PC-3 (cell line): ENCODE data around the gene C1QB. TPM values are rescaled to one million over a fixed set of nuclear protein-coding genes. Genes with fewer than 3 reads are reported as not detected.

Source experiments
- ATAC-seq: fragments of 200-7000 bp; cut with Tn5 transposase; 2 replicates; pipeline ENCODE4 v1.9.1; 2020; ENCODE audit warnings: mild to moderate bottlenecking, moderate library complexity
- BruUV-seq: library from RNA; stranded (reverse); fragments of 400-500 nt; replicated peaks from 2 replicates; lab custom pipeline; 2021; lab: Mats Ljungman, UMichigan
- CTCF ChIA-PET: fragments of 300-600 bp; sonication (Branson Sonifier 250); formaldehyde crosslinking; loops from one replicate; lab custom pipeline; 2022; ENCODE audit warnings: antibody characterized with exemption; lab: Charles Lee
- POLR2A ChIA-PET: fragments of 300-600 bp; sonication (Branson Sonifier 250); formaldehyde crosslinking; loops from one replicate; lab custom pipeline; 2022; ENCODE audit warnings: antibody characterized with exemption; ENCODE audit not compliant: unreplicated experiment; lab: Charles Lee
- DNase-seq: peaks from one replicate; pipeline ENCODE4 v3.0.0-alpha.2; 2015
- H2AFZ ChIP-seq: fragments of 300-600 bp; sonication (generic); 2 replicates; pipeline ENCODE4 v1.6.0; 2016; ENCODE audit warnings: antibody characterized with exemption, low read length
- H3F3A ChIP-seq: fragments of 300-600 bp; sonication (generic); one replicate; pipeline ENCODE4 v1.6.0; 2017; ENCODE audit warnings: antibody characterized with exemption, low read length, control low read depth, mild to moderate bottlenecking; ENCODE audit not compliant: unreplicated experiment
- H3K27ac ChIP-seq: fragments of 300-600 bp; sonication (generic); 2 replicates; pipeline ENCODE4 v1.5.1; 2016; ENCODE audit warnings: mild to moderate bottlenecking, low read length
- H3K27me3 ChIP-seq: fragments of 300-600 bp; sonication (generic); 2 replicates; pipeline ENCODE4 v1.6.1; 2016; ENCODE audit warnings: low read length, mixed read lengths
- H3K36me3 ChIP-seq: fragments of 300-600 bp; sonication (generic); 2 replicates; pipeline ENCODE4 v1.6.1; 2016; ENCODE audit warnings: low read depth, mixed run types, low read length, mixed read lengths
- H3K4me1 ChIP-seq: fragments of 300-600 bp; sonication (generic); 2 replicates; pipeline ENCODE4 v1.5.1; 2016; ENCODE audit warnings: low read length; ENCODE audit not compliant: insufficient read depth
- H3K4me2 ChIP-seq: fragments of 300-600 bp; sonication (generic); 2 replicates; pipeline ENCODE4 v1.6.0; 2016; ENCODE audit warnings: low read length
- H3K4me3 ChIP-seq: fragments of 300-600 bp; sonication (generic); 2 replicates; pipeline ENCODE4 v1.5.1; 2016; ENCODE audit warnings: mild to moderate bottlenecking, low read length, mixed read lengths
- H3K79me2 ChIP-seq: fragments of 300-600 bp; sonication (generic); 2 replicates; pipeline ENCODE4 v1.6.1; 2017; ENCODE audit warnings: low read length, mixed read lengths
- H3K9ac ChIP-seq: fragments of 300-600 bp; sonication (generic); 2 replicates; pipeline ENCODE4 v1.6.0; 2016; ENCODE audit warnings: mild to moderate bottlenecking, low read length
- H3K9me2 ChIP-seq: fragments of 300-600 bp; sonication (generic); replicated peaks from 2 replicates; pipeline ENCODE4 v1.6.1; 2016; ENCODE audit warnings: mixed run types, low read length, mixed read lengths
- H3K9me3 ChIP-seq: fragments of 300-600 bp; sonication (generic); 2 replicates; pipeline ENCODE4 v1.6.1; 2016; ENCODE audit warnings: low read length, mixed read lengths
- H4K20me1 ChIP-seq: fragments of 300-600 bp; sonication (generic); 2 replicates; pipeline ENCODE4 v1.6.1; 2016; ENCODE audit warnings: low read length, mixed read lengths
- EZH2 ChIP-seq: fragments of 300-600 bp; sonication (generic); IDR thresholded peaks from one replicate; pipeline ENCODE4 v1.6.1; 2017; ENCODE audit warnings: antibody characterized with exemption, mild to moderate bottlenecking, low read length; ENCODE audit not compliant: unreplicated experiment
- EZH2phosphoT487 ChIP-seq: fragments of 300-600 bp; sonication (generic); IDR thresholded peaks from 2 replicates; pipeline ENCODE4 v1.6.1; 2018; ENCODE audit warnings: mild to moderate bottlenecking, antibody characterized with exemption, low read length, borderline replicate concordance
- intact Hi-C: fragments of 100-400 bp; cut with micrococcal nuclease; formaldehyde crosslinking; loops from 2 replicates; pipeline ENCODE4 v1.9.0; 2023
- total RNA-seq: library from RNA; depleted of rRNA; stranded (reverse); fragments of >200 nt; gene quantifications from 2 replicates; pipeline ENCODE4 v1.2.3, GENCODE V29; 2014
- TF ChIP-seq, protein P1 (sequence below): fragments of 300-600 bp; sonication (generic); conservative IDR thresholded peaks from 2 replicates; pipeline ENCODE4 v1.5.1; 2017; ENCODE audit warnings: antibody characterized with exemption, low read depth, mild to moderate bottlenecking, low read length

C1QB gene
- total RNA-seq, 1 experiment from 2014 or later = not detected

DNA sequence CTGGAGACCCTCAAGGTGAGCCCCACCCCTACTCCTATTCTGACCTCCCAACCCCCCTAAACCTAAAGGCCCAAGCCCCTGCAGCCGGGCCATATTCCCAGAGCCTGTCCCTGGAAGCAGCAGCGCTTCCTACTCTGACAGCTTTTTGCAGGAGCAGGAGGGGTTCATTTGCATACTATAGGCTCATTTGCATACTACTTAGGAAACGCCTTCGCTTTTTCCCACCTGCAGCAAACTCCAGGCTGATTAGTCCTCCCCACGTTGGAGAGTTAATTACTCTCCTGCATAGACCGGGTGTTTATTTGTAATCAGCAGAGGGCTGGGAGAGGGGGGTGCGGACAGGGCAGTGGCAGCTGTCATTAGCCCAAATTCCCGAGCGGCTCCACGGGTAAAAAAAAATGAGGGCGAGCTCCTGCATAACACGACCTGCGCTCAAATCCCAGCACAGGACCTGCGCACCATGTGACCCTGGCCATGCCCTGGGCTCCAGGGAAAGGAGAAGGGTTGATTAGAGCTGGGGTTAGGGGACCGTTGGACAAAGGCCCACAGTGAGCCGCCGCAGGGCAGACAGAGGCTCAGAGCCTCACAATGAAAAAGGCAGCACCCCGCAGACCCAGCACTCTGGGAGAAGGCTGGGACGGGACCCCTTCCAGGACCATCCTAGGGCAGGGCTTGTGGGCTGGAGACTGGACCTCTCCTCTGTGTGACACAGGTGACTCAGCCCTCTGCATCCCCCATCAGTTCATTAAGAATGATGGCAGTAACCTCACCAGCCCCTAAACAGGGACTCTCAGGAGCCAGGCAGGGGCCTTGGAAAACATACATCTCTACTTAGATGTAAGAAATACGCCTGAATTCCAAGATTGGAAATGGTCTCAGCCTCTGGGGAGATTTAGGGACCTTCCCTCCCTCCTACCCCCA, 26.5 kb upstream of the C1QB start:
- H3F3A ChIP-seq = no peaks in the 10 kb centered on the region
- no peak overlapping the region for H3K9ac ChIP-seq
- H3K27ac ChIP-seq = no peak overlapping the region
- ChIA-PET CTCF (no interaction called here), POLR2A (interaction anchor here (0.6 kb wide), 1 partner anchor 298 kb away, joined by 4 read pairs; no protein-coding TSS in a partner anchor)
- DNase-seq (no peak), ATAC-seq (no peak)
- BruUV-seq = no TSS peak
- H3K4me1 ChIP-seq = no peaks in the 10 kb centered on the region
- no peaks in the 10 kb centered on the region for H3K36me3 ChIP-seq
- no peaks in the 10 kb centered on the region for H3K79me2 ChIP-seq
- TF ChIP-seq EZH2 (no peak), EZH2phosphoT487 (no peak)
- TF ChIP-seq, protein P1, sequence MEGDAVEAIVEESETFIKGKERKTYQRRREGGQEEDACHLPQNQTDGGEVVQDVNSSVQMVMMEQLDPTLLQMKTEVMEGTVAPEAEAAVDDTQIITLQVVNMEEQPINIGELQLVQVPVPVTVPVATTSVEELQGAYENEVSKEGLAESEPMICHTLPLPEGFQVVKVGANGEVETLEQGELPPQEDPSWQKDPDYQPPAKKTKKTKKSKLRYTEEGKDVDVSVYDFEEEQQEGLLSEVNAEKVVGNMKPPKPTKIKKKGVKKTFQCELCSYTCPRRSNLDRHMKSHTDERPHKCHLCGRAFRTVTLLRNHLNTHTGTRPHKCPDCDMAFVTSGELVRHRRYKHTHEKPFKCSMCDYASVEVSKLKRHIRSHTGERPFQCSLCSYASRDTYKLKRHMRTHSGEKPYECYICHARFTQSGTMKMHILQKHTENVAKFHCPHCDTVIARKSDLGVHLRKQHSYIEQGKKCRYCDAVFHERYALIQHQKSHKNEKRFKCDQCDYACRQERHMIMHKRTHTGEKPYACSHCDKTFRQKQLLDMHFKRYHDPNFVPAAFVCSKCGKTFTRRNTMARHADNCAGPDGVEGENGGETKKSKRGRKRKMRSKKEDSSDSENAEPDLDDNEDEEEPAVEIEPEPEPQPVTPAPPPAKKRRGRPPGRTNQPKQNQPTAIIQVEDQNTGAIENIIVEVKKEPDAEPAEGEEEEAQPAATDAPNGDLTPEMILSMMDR = no peak
- no peak overlapping the region for H2AFZ ChIP-seq
- H3K9me2 ChIP-seq = no peaks in the 10 kb centered on the region
- no peak overlapping the region for H3K4me2 ChIP-seq
- intact Hi-C loops = no loop called here
- H3K27me3 ChIP-seq = 0 out of 2 replicates have a peak, but pooled peaks cover 2% of the 10 kb centered on the region
- H3K4me3 ChIP-seq = no peak overlapping the region
- no peaks in the 10 kb centered on the region for H4K20me1 ChIP-seq
- H3K9me3 ChIP-seq = no peaks in the 10 kb centered on the region

GRCh38 chr1:22627331-22627730, 25.7 kb upstream of the C1QB start:
- no peak overlapping the region for H3K4me3 ChIP-seq
- no peaks in the 10 kb centered on the region for H3K4me1 ChIP-seq
- intact Hi-C loops = no loop called here
- H2AFZ ChIP-seq = no peak overlapping the region
- H3K9me3 ChIP-seq = no peaks in the 10 kb centered on the region
- no peaks in the 10 kb centered on the region for H3K9me2 ChIP-seq
- peaks cover 9% of the 10 kb centered on the region for H3K27me3 ChIP-seq
- H3F3A ChIP-seq = no peaks in the 10 kb centered on the region
- H3K4me2 ChIP-seq = no peak overlapping the region
- H4K20me1 ChIP-seq = no peaks in the 10 kb centered on the region
- H3K36me3 ChIP-seq = no peaks in the 10 kb centered on the region
- BruUV-seq = no TSS peak
- no peaks in the 10 kb centered on the region for H3K79me2 ChIP-seq
- H3K27ac ChIP-seq = no peak overlapping the region
- H3K9ac ChIP-seq = no peak overlapping the region
- ATAC-seq (no peak), DNase-seq (no peak)
- POLR2A ChIA-PET = interaction anchor here (0.6 kb wide), 1 partner anchor 299 kb away, joined by 4 read pairs; no protein-coding TSS in a partner anchor
- TF ChIP-seq EZH2phosphoT487 (no peak), EZH2 (no peak)
- TF ChIP-seq, protein P1 = no peak
- CTCF ChIA-PET = no interaction called here
